HepG2 (cell line): ENCODE results near the gene FAM72D. TPM values are rescaled to one million over a fixed set of nuclear protein-coding genes. Genes with fewer than 3 reads are reported as not detected.
"Not testable (repeated sequence)": the region's sequence is repeated elsewhere in the genome, so short reads cannot be mapped to it uniquely, and the experiment has no call there.

ENCODE experiments used
- ATAC-seq: fragments of 200-7000 bp; cut with Tn5 transposase; 3 replicates; pipeline ENCODE4 v1.9.1; 2020; ENCODE audit warnings: mild to moderate bottlenecking, moderate library complexity
- BruUV-seq: library from RNA; stranded (reverse); fragments of 400-500 nt; replicated peaks from 2 replicates; lab custom pipeline; 2021; lab: Mats Ljungman, UMichigan
- CTCF ChIA-PET: fragments of 300-600 bp; formaldehyde crosslinking; extraction: SDS; loops from one replicate; lab custom pipeline; 2021; ENCODE audit warnings: low total read pairs, inconsistent platforms, low intra/inter-chr PET ratio; lab: Yijun Ruan, JAX
- POLR2A ChIA-PET: fragments of 350-600 bp; sonication (Branson Sonifier 250); formaldehyde crosslinking; loops from one replicate; lab custom pipeline; 2020; ENCODE audit warnings: antibody characterized with exemption, inconsistent platforms; lab: Yijun Ruan, JAX
- DNase-seq: peaks from one replicate; pipeline ENCODE4 v3.0.0-alpha.2; 2015; ENCODE audit warnings: low spot score
- FAIRE-seq: peaks from 3 replicates; lab custom pipeline; 2011; peaks lifted over from hg19 to GRCh38; lab: Jason Lieb, UNC
- H2AFZ ChIP-seq: one replicate; pipeline ENCODE4 v1.6.1; 2011; ENCODE audit warnings: low read length, inconsistent platforms
- H3K27ac ChIP-seq: fragments of 300-600 bp; 3 replicates; pipeline ENCODE4 v1.8.0; 2011; ENCODE audit warnings: mixed run types, mild to moderate bottlenecking, mixed read lengths, low read length, inconsistent platforms; ENCODE audit not compliant: insufficient read depth; ENCODE audit errors: extremely low read length
- H3K27me3 ChIP-seq, 2 experiments: fragments of 200-600 bp in 1 of 2; 2 replicates in 1 of 2; 3 replicates in 1 of 2; pipeline versions ENCODE4 v1.6.0 to v1.8.0; 2011; ENCODE audit warnings: low read length in 2 of 2, mild to moderate bottlenecking in 2 of 2, moderate library complexity in 2 of 2, inconsistent platforms in 1 of 2; ENCODE audit not compliant: insufficient read depth in 2 of 2, control insufficient read depth in 1 of 2
- H3K36me3 ChIP-seq, 2 experiments: fragments of 200-600 bp in 1 of 2; replicated peaks in 1 of 2; 2 replicates in 1 of 2; 3 replicates in 1 of 2; pipeline versions ENCODE4 v1.5.1 to v1.8.0; 2011; ENCODE audit warnings: low read length in 2 of 2, inconsistent platforms in 1 of 2; ENCODE audit not compliant: insufficient read depth in 2 of 2, control insufficient read depth in 1 of 2
- H3K4me1 ChIP-seq: 2 replicates; pipeline ENCODE4 v1.5.1; 2012; ENCODE audit warnings: low read length, inconsistent platforms; ENCODE audit not compliant: insufficient read depth
- H3K4me2 ChIP-seq: 2 replicates; pipeline ENCODE4 v1.6.0; 2011; ENCODE audit warnings: low read depth, low read length, inconsistent platforms
- H3K4me3 ChIP-seq, 3 experiments: fragments of 200-600 bp in 1 of 3; sonication (generic), shearing (Covaris generic) in 1 of 3; replicated peaks in 1 of 3; 2 replicates each; pipeline ENCODE4 v1.5.1; 2011 to 2016; ENCODE audit warnings: low read length in 3 of 3, inconsistent platforms in 2 of 3, low read depth in 2 of 3, mild to moderate bottlenecking in 2 of 3, control low read depth in 1 of 3, mixed read lengths in 1 of 3; ENCODE audit not compliant: insufficient read depth in 1 of 3
- H3K79me2 ChIP-seq: one replicate; pipeline ENCODE4 v1.6.1; 2011; ENCODE audit warnings: low read length, inconsistent platforms; ENCODE audit not compliant: insufficient read depth
- H3K9ac ChIP-seq: 2 replicates; pipeline ENCODE4 v1.6.0; 2011; ENCODE audit warnings: mild to moderate bottlenecking, low read depth, low read length, inconsistent platforms; ENCODE audit not compliant: insufficient read depth
- H3K9me3 ChIP-seq: 2 replicates; pipeline ENCODE4 v1.5.1; 2012; ENCODE audit warnings: mild to moderate bottlenecking, low read length
- H4K20me1 ChIP-seq: 2 replicates; pipeline ENCODE4 v1.6.0; 2011; ENCODE audit warnings: inconsistent platforms, mild to moderate bottlenecking, low read length, moderate library complexity; ENCODE audit not compliant: insufficient read depth
- WGBS: methylation state at CpG from one replicate; pipeline ENCODE4 v1.1.6; 2017; ENCODE audit warnings: low lambda C conversion rate; 5-methylcytosine and 5-hydroxymethylcytosine counted together
- in situ Hi-C: cut with HindIII; loops from 2 replicates; pipeline ENCODE4 v1.10.0; 2017; ENCODE audit warnings: low pct_unique_long_range_greater_than_20kb; ENCODE audit not compliant: extremely low pct_ligation_motif_present
- intact Hi-C: fragments of 100-400 bp; cut with micrococcal nuclease; formaldehyde crosslinking; loops from one replicate; pipeline ENCODE4 v1.10.0; 2022; ENCODE audit not compliant: unreplicated experiment
- polyA plus RNA-seq, 8 experiments: library from polyadenylated mRNA; depleted of rRNA in 3 of 8; stranded (reverse) in 7 of 8; unstranded in 1 of 8; fragments of >200 nt; fragmentation: Illumina TruSeq in 4 of 8; extraction: Trizol in 4 of 8; gene quantifications; 2 replicates each; pipeline versions ENCODE4 v1.2.1 to v1.2.3, GENCODE V29; 2011 to 2016; ENCODE audit warnings: low read depth in 4 of 8, missing spikeins in 1 of 8, mixed read lengths in 1 of 8; ENCODE audit not compliant: insufficient read depth in 1 of 8
- total RNA-seq, 5 experiments: library from RNA; depleted of rRNA; stranded (reverse); fragments of >200 nt; fragmentation: Illumina TruSeq; extraction: Trizol; gene quantifications; 2 replicates each; pipeline ENCODE4 v1.2.3, GENCODE V29; 2016; ENCODE audit warnings: low read depth in 1 of 5

Gene FAM72D
- total and polyA plus RNA-seq, 2 of the 13 experiments (the other 11 are each of a cell fraction or from before 2014, with no cell fraction given) = 3.7 to 4.4 TPM

- H3K27ac ChIP-seq, H3K4me2 ChIP-seq, FAIRE-seq, CTCF ChIA-PET, ATAC-seq, H3K9ac ChIP-seq, H3K79me2 ChIP-seq, H2AFZ ChIP-seq, H3K36me3 ChIP-seq, BruUV-seq, H3K27me3 ChIP-seq, H4K20me1 ChIP-seq, in situ Hi-C loops, H3K4me1 ChIP-seq, intact Hi-C loops, DNase-seq, POLR2A ChIA-PET, H3K9me3 ChIP-seq, H3K4me3 ChIP-seq: not testable (repeated sequence)
- WGBS = 75% methylated on average over 1 of the region's 2 CpGs
These were observed 32.5 kb upstream of the FAM72D start for GRCh38 chr1:145063285-145063684.

GRCh38 chr1:145063941-145064648, 31.7 kb upstream of the FAM72D start:
- H4K20me1 ChIP-seq, in situ Hi-C loops, H3K36me3 ChIP-seq, H3K27me3 ChIP-seq, BruUV-seq, H3K4me1 ChIP-seq, H3K9ac ChIP-seq, H3K79me2 ChIP-seq, FAIRE-seq, H3K9me3 ChIP-seq, POLR2A ChIA-PET, CTCF ChIA-PET, intact Hi-C loops, H3K4me3 ChIP-seq, DNase-seq, H3K27ac ChIP-seq, ATAC-seq, H2AFZ ChIP-seq, H3K4me2 ChIP-seq: not testable (repeated sequence)
- no CpG with 5 or more reads among the region's 2 CpGs for WGBS

GRCh38 chr1:145065194-145065826, 30.5 kb upstream of the FAM72D start:
- CTCF ChIA-PET, H3K9me3 ChIP-seq, FAIRE-seq, H3K4me2 ChIP-seq, DNase-seq, BruUV-seq, H4K20me1 ChIP-seq, POLR2A ChIA-PET, H3K9ac ChIP-seq, H3K36me3 ChIP-seq, intact Hi-C loops, H3K27ac ChIP-seq, in situ Hi-C loops, H3K27me3 ChIP-seq, H3K4me1 ChIP-seq, H2AFZ ChIP-seq, H3K79me2 ChIP-seq, H3K4me3 ChIP-seq: not testable (repeated sequence)
- WGBS = no CpG with 5 or more reads among the region's 5 CpGs
- peak; percentile 95 for ATAC-seq

GRCh38 chr1:145066486-145066885, 29.3 kb upstream of the FAM72D start:
- H3K36me3 ChIP-seq, in situ Hi-C loops, DNase-seq, intact Hi-C loops, H3K9ac ChIP-seq, FAIRE-seq, POLR2A ChIA-PET, H3K79me2 ChIP-seq, H3K4me2 ChIP-seq, CTCF ChIA-PET, H3K27me3 ChIP-seq, H3K27ac ChIP-seq, H3K4me1 ChIP-seq, H3K4me3 ChIP-seq, BruUV-seq, H2AFZ ChIP-seq, H4K20me1 ChIP-seq, H3K9me3 ChIP-seq: not testable (repeated sequence)
- ATAC-seq = peak; percentile 97
- WGBS = no CpG with 5 or more reads among the region's 10 CpGs
